ENCODE data around the gene CD83. TPM values are rescaled to one million over a fixed set of nuclear protein-coding genes. Genes with fewer than 3 reads are reported as not detected.

Gene CD83
- total and polyA plus RNA-seq, 2 experiments from 2014 or later = 6.2 to 6.6 TPM

- no peak overlapping the region for H3K4me2 ChIP-seq
- no peak for TF ChIP-seq CTCF (IDR thresholded peaks at IDR 0.05; ENCODE audit: poor library complexity)
- no peak for TF ChIP-seq EZH2 (IDR thresholded peaks at IDR 0.05; ENCODE audit: borderline replicate concordance)
- no peak for TF ChIP-seq EZH2phosphoT487 (IDR thresholded peaks at IDR 0.05; ENCODE audit: low read depth, severe bottlenecking, unreplicated experiment)
- H3K9me3 ChIP-seq (ENCODE audit: low read depth) = no peaks in the 10 kb centered on the region
- no peak overlapping the region for H3K27ac ChIP-seq
- H3K36me3 ChIP-seq (replicated peaks; ENCODE audit: insufficient read depth, low read depth) = no peaks in the 10 kb centered on the region
- H3K79me2 ChIP-seq = no peaks in the 10 kb centered on the region
- no peaks in the 10 kb centered on the region for H4K20me1 ChIP-seq (ENCODE audit: insufficient read depth, poor library complexity, severe bottlenecking)
- H3K27me3 ChIP-seq = no peaks in the 10 kb centered on the region
- no peak for DNase-seq (ENCODE audit: low spot score)
- H3K4me1 ChIP-seq (ENCODE audit: insufficient read depth) = no peaks in the 10 kb centered on the region
- no peaks in the 10 kb centered on the region for H3K9me2 ChIP-seq (replicated peaks; ENCODE audit: insufficient read depth)
- H2AFZ ChIP-seq = no peak overlapping the region
- no peak overlapping the region for H3K4me3 ChIP-seq
- WGBS (ENCODE audit: low lambda C conversion rate, missing lambda C conversion rate) = 77% methylated on average over 5 of the region's 5 CpGs
These were observed 36.4 kb upstream of the CD83 start for GRCh38 chr6:14081126-14081525.

- Histone ChIP-seq H3K9me3 (ENCODE audit: low read depth) (no peaks in the 10 kb centered on the region), H3K27me3 (no peaks in the 10 kb centered on the region), H3K4me3 (no peak overlapping the region), H3K4me2 (no peak overlapping the region), H3K9me2 (replicated peaks; ENCODE audit: insufficient read depth) (no peaks in the 10 kb centered on the region), H3K36me3 (replicated peaks; ENCODE audit: insufficient read depth, low read depth) (no peaks in the 10 kb centered on the region), H3K79me2 (no peaks in the 10 kb centered on the region), H2AFZ (no peak overlapping the region), H3K4me1 (ENCODE audit: insufficient read depth) (no peaks in the 10 kb centered on the region), H3K27ac (no peak overlapping the region), H4K20me1 (ENCODE audit: insufficient read depth, poor library complexity, severe bottlenecking) (no peaks in the 10 kb centered on the region)
- no peak for DNase-seq (ENCODE audit: low spot score)
- TF ChIP-seq EZH2 (IDR thresholded peaks at IDR 0.05; ENCODE audit: borderline replicate concordance) (no peak), EZH2phosphoT487 (IDR thresholded peaks at IDR 0.05; ENCODE audit: low read depth, severe bottlenecking, unreplicated experiment) (no peak), CTCF (IDR thresholded peaks at IDR 0.05; ENCODE audit: poor library complexity) (no peak)
- WGBS (ENCODE audit: low lambda C conversion rate, missing lambda C conversion rate) = 75% methylated on average over 3 of the region's 3 CpGs
These were observed 34.8 kb upstream of the CD83 start for GRCh38 chr6:14082771-14083170.

- H4K20me1 ChIP-seq (ENCODE audit: insufficient read depth, poor library complexity, severe bottlenecking) = no peaks in the 10 kb centered on the region
- 95% methylated on average over 3 of the region's 3 CpGs for WGBS (ENCODE audit: low lambda C conversion rate, missing lambda C conversion rate)
- no peak overlapping the region for H2AFZ ChIP-seq
- H3K36me3 ChIP-seq (replicated peaks; ENCODE audit: insufficient read depth, low read depth) = no peaks in the 10 kb centered on the region
- no peaks in the 10 kb centered on the region for H3K79me2 ChIP-seq
- DNase-seq (ENCODE audit: low spot score) = no peak
- no peaks in the 10 kb centered on the region for H3K9me3 ChIP-seq (ENCODE audit: low read depth)
- H3K4me2 ChIP-seq = no peak overlapping the region
- TF ChIP-seq EZH2 (IDR thresholded peaks at IDR 0.05; ENCODE audit: borderline replicate concordance) = no peak
- no peak for TF ChIP-seq CTCF (IDR thresholded peaks at IDR 0.05; ENCODE audit: poor library complexity)
- no peak for TF ChIP-seq EZH2phosphoT487 (IDR thresholded peaks at IDR 0.05; ENCODE audit: low read depth, severe bottlenecking, unreplicated experiment)
- H3K27me3 ChIP-seq = no peaks in the 10 kb centered on the region
- H3K9me2 ChIP-seq (replicated peaks; ENCODE audit: insufficient read depth) = no peaks in the 10 kb centered on the region
- no peak overlapping the region for H3K27ac ChIP-seq
- no peak overlapping the region for H3K4me3 ChIP-seq
- no peaks in the 10 kb centered on the region for H3K4me1 ChIP-seq (ENCODE audit: insufficient read depth)
These were observed 34.3 kb upstream of the CD83 start for GRCh38 chr6:14083262-14083661.

- H3K4me3 ChIP-seq = no peak overlapping the region
- no peaks in the 10 kb centered on the region for H3K9me3 ChIP-seq (ENCODE audit: low read depth)
- H3K9me2 ChIP-seq (replicated peaks; ENCODE audit: insufficient read depth) = no peaks in the 10 kb centered on the region
- H3K27me3 ChIP-seq = no peaks in the 10 kb centered on the region
- no peaks in the 10 kb centered on the region for H3K4me1 ChIP-seq (ENCODE audit: insufficient read depth)
- DNase-seq (ENCODE audit: low spot score) = no peak
- H3K4me2 ChIP-seq = no peak overlapping the region
- no peaks in the 10 kb centered on the region for H3K36me3 ChIP-seq (replicated peaks; ENCODE audit: insufficient read depth, low read depth)
- no peak for TF ChIP-seq EZH2phosphoT487 (IDR thresholded peaks at IDR 0.05; ENCODE audit: low read depth, severe bottlenecking, unreplicated experiment)
- no peak for TF ChIP-seq EZH2 (IDR thresholded peaks at IDR 0.05; ENCODE audit: borderline replicate concordance)
- no peak for TF ChIP-seq CTCF (IDR thresholded peaks at IDR 0.05; ENCODE audit: poor library complexity)
- no peak overlapping the region for H3K27ac ChIP-seq
- no peaks in the 10 kb centered on the region for H3K79me2 ChIP-seq
- WGBS (ENCODE audit: low lambda C conversion rate, missing lambda C conversion rate) = 85% methylated on average over 3 of the region's 3 CpGs
- H4K20me1 ChIP-seq (ENCODE audit: insufficient read depth, poor library complexity, severe bottlenecking) = no peaks in the 10 kb centered on the region
- no peak overlapping the region for H2AFZ ChIP-seq
These were observed 33.8 kb upstream of the CD83 start for GRCh38 chr6:14083751-14084150.

Data from hepatocyte (in vitro differentiated cells).